Testis (tissue), 2 donors: ENCODE measurements around the gene POLN.

Source experiments
- CTCF ChIP-seq, 3 experiments: fragments of 450-650 bp in 2 of 3; fragments of 200-600 bp in 1 of 3; sonication (generic) in 1 of 3; IDR thresholded peaks; one replicate each; pipeline ENCODE4 v1.5.1; 2016 to 2019; ENCODE audit warnings: antibody characterized with exemption in 3 of 3, mild to moderate bottlenecking in 2 of 3, moderate library complexity in 1 of 3
- POLR2A ChIP-seq: fragments of 450-650 bp; IDR thresholded peaks from one replicate; pipeline ENCODE4 v1.6.1; 2017; ENCODE audit warnings: antibody characterized with exemption, mild to moderate bottlenecking, moderate library complexity

GRCh38 chr4:2183394-2183793, 58.5 kb downstream of the POLN start:
- TF ChIP-seq CTCF (IDR thresholded peaks at IDR 0.05): no peak
- TF ChIP-seq POLR2A: no peak
